Measurements from ENCODE around the gene CNTN4. TPM values are rescaled to one million over a fixed set of nuclear protein-coding genes. Genes with fewer than 3 reads are reported as not detected.

Gene CNTN4
- total RNA-seq, 3 donors from 2014 or later (not counting 1 experiment from before 2014, with no cell fraction given) = not detected

GRCh38 chr3:3081381-3082233, 982.9 kb downstream of the CNTN4 start:
- 87% methylated on average over 7 of the region's 9 CpGs for WGBS (ENCODE audit: insufficient coverage)
- no peaks in the 10 kb centered on the region for H3K4me1 ChIP-seq (ENCODE audit: control insufficient read depth, insufficient read depth, low read length)
- DNase-seq = no peak
- no peak for ATAC-seq
- Mint-ChIP-seq H3K27me3 (ENCODE audit: low read depth in 2 of 2) (peaks cover 0 to 16% of the 10 kb centered on the region in 2 donors), H3K36me3 (no peaks in the 10 kb centered on the region), H3K9me3 (no peaks in the 10 kb centered on the region), H3K4me1 (peaks cover 0 to 4% of the 10 kb centered on the region in 2 donors), H3K27ac (no peak overlapping the region), H3K4me3 (no peak overlapping the region)
- H3K9me3 ChIP-seq (ENCODE audit: control insufficient read depth, insufficient read depth, low read length) = no peaks in the 10 kb centered on the region
- TF ChIP-seq CTCF (IDR thresholded peaks at IDR 0.05) = no peak
- intact Hi-C loops (cut with micrococcal nuclease) = no loop called here
- no peaks in the 10 kb centered on the region for H3K36me3 ChIP-seq (ENCODE audit: control insufficient read depth, insufficient read depth, low read length)
- H3K4me3 ChIP-seq (ENCODE audit: low read length) = no peak overlapping the region
- no peaks in the 10 kb centered on the region for H3K27me3 ChIP-seq (ENCODE audit: control insufficient read depth, insufficient read depth, low read length)
- no peak overlapping the region for H3K27ac ChIP-seq (ENCODE audit: low read length)

GRCh38 chr3:3082234-3082924, 983.7 kb downstream of the CNTN4 start:
- 69% methylated on average over 2 of the region's 2 CpGs for WGBS (ENCODE audit: insufficient coverage)
- H3K36me3 ChIP-seq (ENCODE audit: control insufficient read depth, insufficient read depth, low read length) = no peaks in the 10 kb centered on the region
- H3K27ac Mint-ChIP-seq = no peak overlapping the region
- no peaks in the 10 kb centered on the region for H3K9me3 ChIP-seq (ENCODE audit: control insufficient read depth, insufficient read depth, low read length)
- H3K9me3 Mint-ChIP-seq = no peaks in the 10 kb centered on the region
- peaks cover 0 to 4% of the 10 kb centered on the region in 2 donors for H3K4me1 Mint-ChIP-seq
- H3K36me3 Mint-ChIP-seq = no peaks in the 10 kb centered on the region
- TF ChIP-seq CTCF (IDR thresholded peaks at IDR 0.05) = no peak
- ATAC-seq = no peak
- DNase-seq = no peak
- no peak overlapping the region for H3K4me3 Mint-ChIP-seq
- no peak overlapping the region for H3K4me3 ChIP-seq (ENCODE audit: low read length)
- peaks cover 0 to 16% of the 10 kb centered on the region in 2 donors for H3K27me3 Mint-ChIP-seq (ENCODE audit: low read depth in 2 of 2)
- H3K4me1 ChIP-seq (ENCODE audit: control insufficient read depth, insufficient read depth, low read length) = no peaks in the 10 kb centered on the region
- intact Hi-C loops (cut with micrococcal nuclease) = no loop called here
- H3K27ac ChIP-seq (ENCODE audit: low read length) = no peak overlapping the region
- H3K27me3 ChIP-seq (ENCODE audit: control insufficient read depth, insufficient read depth, low read length) = no peaks in the 10 kb centered on the region

- Mint-ChIP-seq H3K4me3 (no peak overlapping the region), H3K9me3 (no peaks in the 10 kb centered on the region), H3K4me1 (peaks cover 0 to 4% of the 10 kb centered on the region in 2 donors), H3K27ac (no peak overlapping the region), H3K27me3 (ENCODE audit: low read depth in 2 of 2) (peaks cover 0 to 8% of the 10 kb centered on the region in 2 donors), H3K36me3 (no peaks in the 10 kb centered on the region)
- intact Hi-C loops (cut with micrococcal nuclease) = no loop called here
- ATAC-seq (no peak), DNase-seq (no peak)
- Histone ChIP-seq H3K36me3 (ENCODE audit: control insufficient read depth, insufficient read depth, low read length) (no peaks in the 10 kb centered on the region), H3K9me3 (ENCODE audit: control insufficient read depth, insufficient read depth, low read length) (no peaks in the 10 kb centered on the region), H3K4me1 (ENCODE audit: control insufficient read depth, insufficient read depth, low read length) (no peaks in the 10 kb centered on the region), H3K27me3 (ENCODE audit: control insufficient read depth, insufficient read depth, low read length) (no peaks in the 10 kb centered on the region), H3K27ac (ENCODE audit: low read length) (no peak overlapping the region), H3K4me3 (ENCODE audit: low read length) (no peak overlapping the region)
- WGBS (ENCODE audit: insufficient coverage) = 91% methylated on average over 3 of the region's 3 CpGs
- TF ChIP-seq CTCF (IDR thresholded peaks at IDR 0.05) = no peak
Measured at GRCh38 chr3:3084890-3085289, 986.2 kb downstream of the CNTN4 start.
